Neural cell (in vitro differentiated cells): Measurements from ENCODE around the gene MAP4K3. TPM values are rescaled to one million over a fixed set of nuclear protein-coding genes. Genes with fewer than 3 reads are reported as not detected.
"Not testable (repeated sequence)": the region's sequence is repeated elsewhere in the genome, so short reads cannot be mapped to it uniquely, and the experiment has no call there.

ENCODE experiments used
- H2AFZ ChIP-seq: fragments of 200-600, 300-800 bp; sonication (generic), shearing (Covaris generic); 2 replicates; pipeline ENCODE4 v1.6.0; 2014; ENCODE audit warnings: low read depth, mild to moderate bottlenecking, antibody characterized with exemption, low read length, moderate library complexity
- H3F3A ChIP-seq: fragments of 200-600 bp; shearing (Covaris generic); 2 replicates; pipeline ENCODE4 v1.6.1; 2016; ENCODE audit warnings: mild to moderate bottlenecking, moderate library complexity, mixed read lengths, antibody characterized with exemption, low read length; ENCODE audit not compliant: insufficient read depth, poor library complexity, severe bottlenecking
- H3K27ac ChIP-seq: fragments of 200-600, 300-800 bp; sonication (generic), shearing (Covaris generic); 2 replicates; pipeline ENCODE4 v1.5.1; 2014; ENCODE audit warnings: mild to moderate bottlenecking, low read length, moderate library complexity
- H3K27me3 ChIP-seq: fragments of 300-800, 200-600 bp; sonication (generic), shearing (Covaris generic); 2 replicates; pipeline ENCODE4 v1.6.0; 2014; ENCODE audit warnings: mild to moderate bottlenecking, low read depth, low read length, moderate library complexity; ENCODE audit not compliant: insufficient read depth
- H3K36me3 ChIP-seq: fragments of 300-800, 200-600 bp; sonication (generic), shearing (Covaris generic); 2 replicates; pipeline ENCODE4 v1.5.1; 2014; ENCODE audit warnings: mild to moderate bottlenecking, antibody characterized with exemption, low read length, moderate library complexity; ENCODE audit not compliant: insufficient read depth
- H3K4me2 ChIP-seq: fragments of 300-800, 200-600 bp; sonication (generic), shearing (Covaris generic); 2 replicates; pipeline ENCODE4 v1.6.0; 2014; ENCODE audit warnings: mild to moderate bottlenecking, low read length
- H3K4me3 ChIP-seq: fragments of 300-800, 200-600 bp; sonication (generic), shearing (Covaris generic); 2 replicates; pipeline ENCODE4 v1.5.1; 2014; ENCODE audit warnings: mild to moderate bottlenecking, low read length, moderate library complexity
- H3K79me2 ChIP-seq: fragments of 200-600 bp; shearing (Covaris generic); replicated peaks from 2 replicates; pipeline ENCODE4 v1.6.0; 2014; ENCODE audit warnings: mild to moderate bottlenecking, low read length, moderate library complexity; ENCODE audit not compliant: insufficient read depth
- H3K9ac ChIP-seq: fragments of 300-800, 200-600 bp; sonication (generic), shearing (Covaris generic); 2 replicates; pipeline ENCODE4 v1.6.1; 2016; ENCODE audit warnings: mild to moderate bottlenecking, low read length, mixed read lengths
- H3K9me2 ChIP-seq: fragments of 200-600 bp; shearing (Covaris generic); 2 replicates; pipeline ENCODE4 v1.6.1; 2016; ENCODE audit warnings: mild to moderate bottlenecking, low read length, mixed read lengths; ENCODE audit not compliant: insufficient read depth
- H3K9me3 ChIP-seq: fragments of 200-600, 300-800 bp; sonication (generic), shearing (Covaris generic); 2 replicates; pipeline ENCODE4 v1.6.1; 2016; ENCODE audit warnings: mild to moderate bottlenecking, mixed run types, low read length, moderate library complexity, mixed read lengths
- H4K20me1 ChIP-seq: fragments of 200-600 bp; shearing (Covaris generic); 2 replicates; pipeline ENCODE4 v1.6.1; 2016; ENCODE audit warnings: mild to moderate bottlenecking, mixed run types; ENCODE audit not compliant: insufficient read depth
- EP300 ChIP-seq: fragments of 450-650 bp; conservative IDR thresholded peaks from 2 replicates; pipeline ENCODE4 v1.6.1; 2014; ENCODE audit warnings: antibody characterized with exemption, mild to moderate bottlenecking, moderate library complexity; ENCODE audit not compliant: poor library complexity, severe bottlenecking
- EZH2 ChIP-seq: fragments of 200-600, 300-800 bp; shearing (Covaris generic), sonication (generic); IDR thresholded peaks from 2 replicates; pipeline ENCODE4 v1.6.1; 2014; ENCODE audit warnings: antibody characterized with exemption, low read length, borderline replicate concordance, mild to moderate bottlenecking; ENCODE audit not compliant: insufficient read depth, poor library complexity, severe bottlenecking
- MXI1 ChIP-seq: fragments of 450-650 bp; conservative IDR thresholded peaks from 2 replicates; pipeline ENCODE4 v1.6.1; 2014; ENCODE audit warnings: antibody characterized with exemption, mild to moderate bottlenecking; ENCODE audit not compliant: poor library complexity, severe bottlenecking
- POLR2AphosphoS5 ChIP-seq: IDR thresholded peaks from 2 replicates; pipeline ENCODE4 v1.6.1; 2012
- RAD21 ChIP-seq: fragments of 450-650 bp; conservative IDR thresholded peaks from 2 replicates; pipeline ENCODE4 v1.6.1; 2014; ENCODE audit warnings: antibody characterized with exemption, mild to moderate bottlenecking, moderate library complexity
- SMC3 ChIP-seq: fragments of 450-650 bp; conservative IDR thresholded peaks from 2 replicates; pipeline ENCODE4 v1.6.1; 2014; ENCODE audit warnings: antibody characterized with exemption, mild to moderate bottlenecking, moderate library complexity; ENCODE audit not compliant: poor library complexity
- TAF1 ChIP-seq: IDR thresholded peaks from 2 replicates; pipeline ENCODE4 v1.6.1; 2012; ENCODE audit warnings: low read depth
- polyA plus RNA-seq: library from polyadenylated mRNA; depleted of rRNA; stranded (reverse); fragments of >200 nt; gene quantifications from 2 replicates; pipeline ENCODE4 v1.2.3, GENCODE V29; 2014
- TF ChIP-seq, protein P1 (sequence below): IDR thresholded peaks from 2 replicates; pipeline ENCODE4 v1.6.1; 2012; ENCODE audit warnings: borderline replicate concordance
- TF ChIP-seq, protein P2 (sequence below): fragments of 450-650 bp; IDR thresholded peaks from 2 replicates; pipeline ENCODE4 v1.5.1; 2014; ENCODE audit warnings: antibody characterized with exemption, mild to moderate bottlenecking, moderate library complexity; ENCODE audit not compliant: poor library complexity, severe bottlenecking

Gene MAP4K3
- polyA plus RNA-seq, 1 donor from 2014 or later: 105 TPM

- no peaks in the 10 kb centered on the region for H3F3A ChIP-seq
- H3K79me2 ChIP-seq: peaks cover 10% of the 10 kb centered on the region
- TF ChIP-seq, protein P1, sequence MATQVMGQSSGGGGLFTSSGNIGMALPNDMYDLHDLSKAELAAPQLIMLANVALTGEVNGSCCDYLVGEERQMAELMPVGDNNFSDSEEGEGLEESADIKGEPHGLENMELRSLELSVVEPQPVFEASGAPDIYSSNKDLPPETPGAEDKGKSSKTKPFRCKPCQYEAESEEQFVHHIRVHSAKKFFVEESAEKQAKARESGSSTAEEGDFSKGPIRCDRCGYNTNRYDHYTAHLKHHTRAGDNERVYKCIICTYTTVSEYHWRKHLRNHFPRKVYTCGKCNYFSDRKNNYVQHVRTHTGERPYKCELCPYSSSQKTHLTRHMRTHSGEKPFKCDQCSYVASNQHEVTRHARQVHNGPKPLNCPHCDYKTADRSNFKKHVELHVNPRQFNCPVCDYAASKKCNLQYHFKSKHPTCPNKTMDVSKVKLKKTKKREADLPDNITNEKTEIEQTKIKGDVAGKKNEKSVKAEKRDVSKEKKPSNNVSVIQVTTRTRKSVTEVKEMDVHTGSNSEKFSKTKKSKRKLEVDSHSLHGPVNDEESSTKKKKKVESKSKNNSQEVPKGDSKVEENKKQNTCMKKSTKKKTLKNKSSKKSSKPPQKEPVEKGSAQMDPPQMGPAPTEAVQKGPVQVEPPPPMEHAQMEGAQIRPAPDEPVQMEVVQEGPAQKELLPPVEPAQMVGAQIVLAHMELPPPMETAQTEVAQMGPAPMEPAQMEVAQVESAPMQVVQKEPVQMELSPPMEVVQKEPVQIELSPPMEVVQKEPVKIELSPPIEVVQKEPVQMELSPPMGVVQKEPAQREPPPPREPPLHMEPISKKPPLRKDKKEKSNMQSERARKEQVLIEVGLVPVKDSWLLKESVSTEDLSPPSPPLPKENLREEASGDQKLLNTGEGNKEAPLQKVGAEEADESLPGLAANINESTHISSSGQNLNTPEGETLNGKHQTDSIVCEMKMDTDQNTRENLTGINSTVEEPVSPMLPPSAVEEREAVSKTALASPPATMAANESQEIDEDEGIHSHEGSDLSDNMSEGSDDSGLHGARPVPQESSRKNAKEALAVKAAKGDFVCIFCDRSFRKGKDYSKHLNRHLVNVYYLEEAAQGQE: no peak
- TF ChIP-seq, protein P2, sequence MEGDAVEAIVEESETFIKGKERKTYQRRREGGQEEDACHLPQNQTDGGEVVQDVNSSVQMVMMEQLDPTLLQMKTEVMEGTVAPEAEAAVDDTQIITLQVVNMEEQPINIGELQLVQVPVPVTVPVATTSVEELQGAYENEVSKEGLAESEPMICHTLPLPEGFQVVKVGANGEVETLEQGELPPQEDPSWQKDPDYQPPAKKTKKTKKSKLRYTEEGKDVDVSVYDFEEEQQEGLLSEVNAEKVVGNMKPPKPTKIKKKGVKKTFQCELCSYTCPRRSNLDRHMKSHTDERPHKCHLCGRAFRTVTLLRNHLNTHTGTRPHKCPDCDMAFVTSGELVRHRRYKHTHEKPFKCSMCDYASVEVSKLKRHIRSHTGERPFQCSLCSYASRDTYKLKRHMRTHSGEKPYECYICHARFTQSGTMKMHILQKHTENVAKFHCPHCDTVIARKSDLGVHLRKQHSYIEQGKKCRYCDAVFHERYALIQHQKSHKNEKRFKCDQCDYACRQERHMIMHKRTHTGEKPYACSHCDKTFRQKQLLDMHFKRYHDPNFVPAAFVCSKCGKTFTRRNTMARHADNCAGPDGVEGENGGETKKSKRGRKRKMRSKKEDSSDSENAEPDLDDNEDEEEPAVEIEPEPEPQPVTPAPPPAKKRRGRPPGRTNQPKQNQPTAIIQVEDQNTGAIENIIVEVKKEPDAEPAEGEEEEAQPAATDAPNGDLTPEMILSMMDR: no peak
- TF ChIP-seq POLR2AphosphoS5 (no peak), MXI1 (no peak), TAF1 (no peak)
- no peak overlapping the region for H3K27ac ChIP-seq
- H3K4me2 ChIP-seq: no peak overlapping the region
- no peaks in the 10 kb centered on the region for H3K27me3 ChIP-seq
- H3K9ac ChIP-seq: no peak overlapping the region
- no peak overlapping the region for H3K4me3 ChIP-seq
- peaks cover 5% of the 10 kb centered on the region for H3K36me3 ChIP-seq
- H3K9me3 ChIP-seq: peaks cover 9% of the 10 kb centered on the region
- H4K20me1 ChIP-seq: no peaks in the 10 kb centered on the region
- H3K9me2 ChIP-seq: no peaks in the 10 kb centered on the region
- H2AFZ ChIP-seq: no peak overlapping the region
Measured at GRCh38 chr2:39361511-39361910, 75.6 kb downstream of the MAP4K3 start.

- H3K4me3 ChIP-seq, H3K27ac ChIP-seq, H4K20me1 ChIP-seq, H3K9ac ChIP-seq, H3K4me2 ChIP-seq, H3K9me3 ChIP-seq, H2AFZ ChIP-seq, H3K27me3 ChIP-seq, H3K9me2 ChIP-seq, H3F3A ChIP-seq, H3K36me3 ChIP-seq: not testable (repeated sequence)
- H3K79me2 ChIP-seq: peaks cover 10% of the 10 kb centered on the region
Measured at GRCh38 chr2:39360342-39360741, 76.7 kb downstream of the MAP4K3 start.

- TF ChIP-seq EP300: no peak
- TF ChIP-seq, protein P1: no peak
- TF ChIP-seq POLR2AphosphoS5: no peak
- TF ChIP-seq RAD21: no peak
- TF ChIP-seq EZH2: no peak
- TF ChIP-seq TAF1: no peak
- TF ChIP-seq, protein P2: no peak
- no peak for TF ChIP-seq MXI1
- TF ChIP-seq SMC3: no peak
- Histone ChIP-seq H3F3A (no peaks in the 10 kb centered on the region), H3K9ac (no peak overlapping the region), H3K27ac (no peak overlapping the region), H3K4me3 (no peak overlapping the region), H3K4me2 (no peak overlapping the region), H3K9me2 (no peaks in the 10 kb centered on the region), H2AFZ (no peak overlapping the region), H3K9me3 (peaks cover 9% of the 10 kb centered on the region), H3K36me3 (peaks cover 5% of the 10 kb centered on the region), H4K20me1 (no peaks in the 10 kb centered on the region), H3K27me3 (no peaks in the 10 kb centered on the region), H3K79me2 (peaks cover 10% of the 10 kb centered on the region)
Measured at GRCh38 chr2:39359453-39360038, 77.5 kb downstream of the MAP4K3 start.
